Effector memory CD8-positive, alpha-beta T cell (primary cell): Measurements from ENCODE around the gene RASA3.

Experiments used
- ATAC-seq: fragments of 150-1000 bp; cut with Tn5 transposase; replicated peaks from 2 replicates; pipeline ENCODE4 v1.10.0; 2021; ENCODE audit warnings: mild to moderate bottlenecking, moderate library complexity
- DNase-seq, 3 experiments: peaks; one replicate each; pipeline ENCODE4 v3.0.0; 2021
- H3K27ac Mint-ChIP-seq, 2 donors: one replicate each; pipeline ENCODE4 v1.8.0; 2022; ENCODE audit warnings: mild to moderate bottlenecking in 2 of 2, mixed read lengths in 2 of 2, moderate library complexity in 2 of 2
- H3K27me3 Mint-ChIP-seq, 2 donors: one replicate each; pipeline ENCODE4 v1.8.0; 2022; ENCODE audit warnings: mixed read lengths in 2 of 2
- H3K36me3 Mint-ChIP-seq: one replicate; pipeline ENCODE4 v1.8.0; 2022; ENCODE audit warnings: mild to moderate bottlenecking, moderate library complexity, mixed read lengths; ENCODE audit not compliant: insufficient read depth
- H3K4me1 Mint-ChIP-seq, 2 donors: one replicate each; pipeline ENCODE4 v1.8.0; 2022; ENCODE audit warnings: low read depth in 2 of 2, mixed read lengths in 2 of 2
- H3K4me3 Mint-ChIP-seq, 2 donors: one replicate each; pipeline ENCODE4 v1.8.0; 2022; ENCODE audit warnings: mild to moderate bottlenecking in 2 of 2, mixed read lengths in 2 of 2, moderate library complexity in 2 of 2
- H3K9me3 Mint-ChIP-seq, 2 donors: one replicate each; pipeline ENCODE4 v1.8.0; 2022; ENCODE audit warnings: mixed read lengths in 2 of 2

RASA3 gene

GRCh38 chr13:114047358-114047881 lies 85.0 kb downstream of the RASA3 start:
- no peak for ATAC-seq
- Mint-ChIP-seq H3K36me3 (peaks cover 74% of the 10 kb centered on the region), H3K4me3 (peak overlapping the region in 1 of 2 donors; percentile 51), H3K4me1 (peaks cover 48 to 55% of the 10 kb centered on the region in 2 donors), H3K27ac (peak overlapping the region; percentile 71 to 79), H3K9me3 (no peaks in the 10 kb centered on the region), H3K27me3 (no peaks in the 10 kb centered on the region)
- DNase-seq = no peak

- H3K9me3 Mint-ChIP-seq = no peaks in the 10 kb centered on the region
- ATAC-seq = no peak
- peaks cover 75% of the 10 kb centered on the region for H3K36me3 Mint-ChIP-seq
- H3K27ac Mint-ChIP-seq = peak overlapping the region; percentile 1 to 79
- DNase-seq = no peak
- no peak overlapping the region for H3K4me3 Mint-ChIP-seq
- no peaks in the 10 kb centered on the region for H3K27me3 Mint-ChIP-seq
- H3K4me1 Mint-ChIP-seq = peaks cover 54 to 62% of the 10 kb centered on the region in 2 donors
These were observed 85.9 kb downstream of the RASA3 start for GRCh38 chr13:114046431-114046975.

GRCh38 chr13:114045113-114045735 lies 87.2 kb downstream of the RASA3 start:
- peaks cover 56 to 64% of the 10 kb centered on the region in 2 donors for H3K4me1 Mint-ChIP-seq
- ATAC-seq (no peak), DNase-seq (no peak)
- H3K4me3 Mint-ChIP-seq = peak overlapping the region; percentile 17 to 20
- H3K27me3 Mint-ChIP-seq = no peaks in the 10 kb centered on the region
- H3K27ac Mint-ChIP-seq = peak overlapping the region; percentile 84 to 88
- peaks cover 84% of the 10 kb centered on the region for H3K36me3 Mint-ChIP-seq
- no peaks in the 10 kb centered on the region for H3K9me3 Mint-ChIP-seq

- no peak for ATAC-seq
- Mint-ChIP-seq H3K4me3 (peak overlapping the region; percentile 20 to 62), H3K4me1 (peaks cover 54 to 60% of the 10 kb centered on the region in 2 donors), H3K36me3 (peaks cover 83% of the 10 kb centered on the region), H3K9me3 (no peaks in the 10 kb centered on the region), H3K27me3 (no peaks in the 10 kb centered on the region), H3K27ac (peak overlapping the region; percentile 84 to 88)
- DNase-seq = no peak
These were observed 87.9 kb downstream of the RASA3 start for GRCh38 chr13:114044486-114044885.

DNA sequence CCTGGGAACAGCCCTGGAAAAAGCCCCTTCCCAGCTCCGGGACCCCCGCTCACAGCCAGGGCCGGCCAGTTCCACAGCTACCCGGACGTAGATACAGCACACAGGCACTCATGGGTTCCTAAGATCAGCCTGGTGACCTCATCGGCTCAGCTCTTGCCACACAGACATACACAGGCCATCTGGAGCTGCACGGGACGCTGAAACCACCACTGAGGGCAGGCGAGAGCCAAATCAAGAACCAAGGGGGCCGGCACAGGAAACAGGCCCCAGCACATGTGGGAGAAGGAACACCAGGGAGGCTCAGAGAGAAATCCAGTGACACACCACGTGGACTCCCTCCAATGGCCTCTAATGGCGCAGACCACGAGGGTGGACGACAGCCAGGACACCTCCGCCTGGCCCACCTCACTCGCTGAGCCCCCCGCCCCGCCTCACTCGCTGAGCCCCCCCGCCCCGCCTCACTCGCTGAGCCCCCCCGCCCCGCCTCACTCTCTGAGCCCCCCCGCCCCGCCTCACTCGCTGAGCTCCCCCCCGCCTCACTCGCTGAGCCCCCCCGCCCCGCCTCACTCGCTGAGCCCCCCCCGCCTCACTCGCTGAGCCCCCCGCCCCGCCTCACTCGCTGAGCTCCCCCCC lies 88.9 kb downstream of the RASA3 start:
- Mint-ChIP-seq H3K27me3 (no peaks in the 10 kb centered on the region), H3K4me3 (peak overlapping the region; percentile 11 to 33)
- ATAC-seq = peak; percentile 74

DNA sequence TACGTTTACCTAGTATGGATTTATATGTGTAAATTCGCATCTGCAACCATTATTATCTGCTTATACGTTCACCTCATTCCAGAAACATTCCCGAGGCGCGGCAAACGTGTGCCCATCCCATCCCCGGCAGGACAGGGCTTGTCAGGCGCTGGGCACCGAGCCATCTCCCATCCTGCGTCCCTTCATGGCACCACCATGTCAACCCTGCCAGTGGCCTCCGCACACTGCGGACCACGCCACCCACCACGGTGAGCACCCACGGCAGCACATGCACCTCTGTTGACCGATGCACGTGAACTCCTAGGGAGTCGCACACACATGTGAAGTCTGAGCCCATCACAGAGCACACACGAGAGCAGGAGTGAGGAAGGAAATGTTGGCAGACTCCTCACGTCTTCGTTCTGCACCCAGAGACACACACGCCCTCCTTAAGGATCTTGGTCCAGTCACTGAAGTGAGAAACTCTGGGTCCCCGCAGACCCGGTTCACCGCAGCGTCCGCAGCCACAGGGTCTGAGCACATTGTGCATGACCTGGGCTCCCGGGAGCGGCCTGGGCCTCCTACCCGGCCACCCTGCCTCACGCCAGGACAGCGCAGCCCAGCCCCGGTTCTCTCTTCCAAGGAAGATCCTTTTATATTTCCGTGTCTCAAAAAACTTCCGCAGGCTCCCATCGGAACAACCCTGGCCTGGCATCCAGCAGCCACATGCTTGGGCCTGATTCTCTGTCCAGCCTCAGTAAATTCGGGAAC lies 90.2 kb downstream of the RASA3 start:
- Mint-ChIP-seq H3K9me3 (no peaks in the 10 kb centered on the region), H3K27me3 (no peaks in the 10 kb centered on the region), H3K27ac (peak overlapping the region; percentile 67 to 90), H3K4me3 (peak overlapping the region in 1 of 2 donors; percentile 22), H3K4me1 (peaks cover 44 to 52% of the 10 kb centered on the region in 2 donors), H3K36me3 (peaks cover 80% of the 10 kb centered on the region)
- no peak for DNase-seq
- ATAC-seq = no peak

More for the DNA sequence above, 88.9 kb downstream of the RASA3 start:
- peak in 1 of 3 experiments; percentile 13 for DNase-seq
- no peaks in the 10 kb centered on the region for H3K9me3 Mint-ChIP-seq
- H3K36me3 Mint-ChIP-seq = peaks cover 81% of the 10 kb centered on the region
- H3K4me1 Mint-ChIP-seq = peaks cover 48 to 53% of the 10 kb centered on the region in 2 donors
- peak overlapping the region; percentile 67 to 90 for H3K27ac Mint-ChIP-seq

DNA sequence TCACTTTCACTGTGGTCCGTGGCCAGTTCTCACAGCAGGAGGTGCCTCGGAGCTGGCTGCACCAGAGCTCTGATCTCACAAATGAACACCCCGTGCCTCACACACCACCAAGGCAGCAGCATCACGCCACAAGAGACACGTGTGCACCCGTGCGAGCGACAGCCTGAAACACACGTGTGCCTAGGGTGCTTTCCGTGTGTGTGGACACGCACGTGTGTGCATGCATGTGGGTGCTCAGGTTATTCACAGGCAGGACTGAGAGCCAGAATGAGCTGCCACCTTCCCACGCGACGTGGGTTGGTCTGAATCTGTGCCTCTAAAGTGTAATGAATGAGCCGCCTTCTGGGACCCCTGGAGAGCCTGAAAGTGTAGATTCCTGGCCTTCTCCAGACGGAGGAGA lies 90.9 kb downstream of the RASA3 start:
- no peak overlapping the region for H3K4me3 Mint-ChIP-seq
- H3K27ac Mint-ChIP-seq = peak overlapping the region in 1 of 2 donors; percentile 75
- no peak for DNase-seq
- H3K36me3 Mint-ChIP-seq = peaks cover 81% of the 10 kb centered on the region
- H3K27me3 Mint-ChIP-seq = no peaks in the 10 kb centered on the region
- peaks cover 44 to 48% of the 10 kb centered on the region in 2 donors for H3K4me1 Mint-ChIP-seq
- H3K9me3 Mint-ChIP-seq = no peaks in the 10 kb centered on the region
- no peak for ATAC-seq

- Mint-ChIP-seq H3K36me3 (peaks cover 81% of the 10 kb centered on the region), H3K27ac (peak overlapping the region in 1 of 2 donors; percentile 35), H3K4me1 (peaks cover 33 to 37% of the 10 kb centered on the region in 2 donors), H3K27me3 (no peaks in the 10 kb centered on the region), H3K4me3 (no peak overlapping the region), H3K9me3 (no peaks in the 10 kb centered on the region)
- DNase-seq (no peak), ATAC-seq (no peak)
These were observed 92.8 kb downstream of the RASA3 start for GRCh38 chr13:114039471-114040141.

GRCh38 chr13:114038900-114039299 lies 93.5 kb downstream of the RASA3 start:
- ATAC-seq (no peak), DNase-seq (no peak)
- no peaks in the 10 kb centered on the region for H3K27me3 Mint-ChIP-seq
- peaks cover 32 to 37% of the 10 kb centered on the region in 2 donors for H3K4me1 Mint-ChIP-seq
- H3K4me3 Mint-ChIP-seq = no peak overlapping the region
- peak overlapping the region in 1 of 2 donors; percentile 35 for H3K27ac Mint-ChIP-seq
- no peaks in the 10 kb centered on the region for H3K9me3 Mint-ChIP-seq
- H3K36me3 Mint-ChIP-seq = peaks cover 85% of the 10 kb centered on the region

DNA sequence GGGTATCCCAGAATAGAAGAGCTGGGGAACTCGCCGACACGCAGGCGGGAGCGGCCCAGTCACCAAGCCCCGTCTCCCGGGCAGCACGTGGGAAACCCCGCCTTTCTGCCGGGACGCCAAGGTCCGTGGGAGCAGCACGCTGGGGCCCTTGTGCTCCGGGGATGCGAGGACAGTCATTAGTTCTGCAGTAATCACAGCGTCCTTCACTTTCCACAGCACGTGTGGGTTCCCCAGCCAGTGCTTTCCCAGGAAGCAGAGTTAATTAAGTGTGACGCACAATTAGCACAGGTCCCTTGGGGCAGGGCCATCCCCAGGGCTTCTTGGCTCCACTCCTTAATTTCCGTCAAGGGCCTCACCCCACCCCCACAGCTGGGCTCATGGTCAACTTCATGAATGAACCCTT lies 94.2 kb downstream of the RASA3 start:
- ATAC-seq (no peak), DNase-seq (no peak)
- no peaks in the 10 kb centered on the region for H3K9me3 Mint-ChIP-seq
- peaks cover 30 to 34% of the 10 kb centered on the region in 2 donors for H3K4me1 Mint-ChIP-seq
- no peaks in the 10 kb centered on the region for H3K27me3 Mint-ChIP-seq
- peak overlapping the region; percentile 35 for H3K27ac Mint-ChIP-seq
- H3K4me3 Mint-ChIP-seq = no peak overlapping the region
- H3K36me3 Mint-ChIP-seq = peaks cover 87% of the 10 kb centered on the region

- Mint-ChIP-seq H3K27me3 (no peaks in the 10 kb centered on the region), H3K9me3 (no peaks in the 10 kb centered on the region), H3K4me3 (no peak overlapping the region), H3K27ac (peak overlapping the region in 1 of 2 donors; percentile 35), H3K36me3 (peaks cover 81% of the 10 kb centered on the region), H3K4me1 (peaks cover 24 to 29% of the 10 kb centered on the region in 2 donors)
- ATAC-seq = no peak
- no peak for DNase-seq
These were observed 94.7 kb downstream of the RASA3 start for GRCh38 chr13:114037674-114038073.

- Mint-ChIP-seq H3K36me3 (peaks cover 76% of the 10 kb centered on the region), H3K4me1 (peaks cover 26 to 35% of the 10 kb centered on the region in 2 donors), H3K27me3 (no peaks in the 10 kb centered on the region), H3K27ac (peak overlapping the region; percentile 64 to 75), H3K9me3 (no peaks in the 10 kb centered on the region), H3K4me3 (no peak overlapping the region)
- ATAC-seq (no peak), DNase-seq (no peak)
These were observed 96.6 kb downstream of the RASA3 start for GRCh38 chr13:114035583-114036531.
